NCI-H1417 treated with DMSO at 0.1 percent for 48 hours (cell line): ENCODE results near the gene RXYLT1.
"Not testable (repeated sequence)": the region's sequence is repeated elsewhere in the genome, so short reads cannot be mapped to it uniquely, and the experiment has no call there.

Experiments used
- DNase-seq: peaks from one replicate; lab custom pipeline; 2025; lab: John Stamatoyannopoulos, UW

RXYLT1 gene, protein sequence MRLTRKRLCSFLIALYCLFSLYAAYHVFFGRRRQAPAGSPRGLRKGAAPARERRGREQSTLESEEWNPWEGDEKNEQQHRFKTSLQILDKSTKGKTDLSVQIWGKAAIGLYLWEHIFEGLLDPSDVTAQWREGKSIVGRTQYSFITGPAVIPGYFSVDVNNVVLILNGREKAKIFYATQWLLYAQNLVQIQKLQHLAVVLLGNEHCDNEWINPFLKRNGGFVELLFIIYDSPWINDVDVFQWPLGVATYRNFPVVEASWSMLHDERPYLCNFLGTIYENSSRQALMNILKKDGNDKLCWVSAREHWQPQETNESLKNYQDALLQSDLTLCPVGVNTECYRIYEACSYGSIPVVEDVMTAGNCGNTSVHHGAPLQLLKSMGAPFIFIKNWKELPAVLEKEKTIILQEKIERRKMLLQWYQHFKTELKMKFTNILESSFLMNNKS

DNA sequence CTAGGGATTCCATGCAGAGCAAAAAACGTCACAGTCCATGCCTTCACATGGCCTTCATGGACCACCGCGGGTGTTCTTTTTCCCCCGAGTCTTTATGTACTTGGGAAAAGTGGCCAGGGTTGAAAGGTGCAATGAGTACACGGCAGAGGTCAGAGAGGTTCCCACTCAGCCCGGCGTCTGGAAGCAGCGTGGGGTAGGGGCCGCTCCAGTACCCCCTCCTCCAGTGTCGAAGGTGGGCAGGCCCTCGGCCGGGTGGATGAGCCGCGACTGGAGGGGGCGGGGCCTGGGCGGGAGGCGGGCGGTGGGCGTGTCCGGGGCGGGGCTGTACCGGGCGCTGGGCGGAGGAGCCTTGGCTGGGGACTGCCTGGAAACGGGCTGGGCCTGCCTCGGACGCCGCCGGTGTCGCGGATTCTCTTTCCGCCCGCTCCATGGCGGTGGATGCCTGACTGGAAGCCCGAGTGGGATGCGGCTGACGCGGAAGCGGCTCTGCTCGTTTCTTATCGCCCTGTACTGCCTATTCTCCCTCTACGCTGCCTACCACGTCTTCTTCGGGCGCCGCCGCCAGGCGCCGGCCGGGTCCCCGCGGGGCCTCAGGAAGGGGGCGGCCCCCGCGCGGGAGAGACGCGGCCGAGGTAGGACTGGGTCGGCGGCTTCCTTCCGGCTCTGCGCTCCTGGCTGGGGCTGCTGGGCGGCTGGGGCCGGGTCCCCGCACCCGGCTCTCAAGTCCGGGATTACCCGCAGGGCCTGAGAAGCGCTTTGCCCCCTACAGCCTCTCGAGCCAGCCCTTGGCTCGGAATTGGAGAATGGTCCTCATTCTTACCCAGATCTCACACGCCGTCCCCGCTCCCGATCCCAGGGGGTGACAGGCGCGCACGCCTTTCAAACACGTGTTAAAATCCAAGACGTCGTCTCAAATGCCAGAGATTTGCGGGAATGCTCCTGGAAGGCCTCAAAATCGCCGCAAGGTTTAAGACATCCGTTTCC, at the start of gene RXYLT1:
Gene RXYLT1, plus strand, starts transcription at position 412 of the 984 bp plus-strand sequence. Its CDS starts 52 bp downstream, at position 464.
- DNase-seq = peak; percentile 47

DNA sequence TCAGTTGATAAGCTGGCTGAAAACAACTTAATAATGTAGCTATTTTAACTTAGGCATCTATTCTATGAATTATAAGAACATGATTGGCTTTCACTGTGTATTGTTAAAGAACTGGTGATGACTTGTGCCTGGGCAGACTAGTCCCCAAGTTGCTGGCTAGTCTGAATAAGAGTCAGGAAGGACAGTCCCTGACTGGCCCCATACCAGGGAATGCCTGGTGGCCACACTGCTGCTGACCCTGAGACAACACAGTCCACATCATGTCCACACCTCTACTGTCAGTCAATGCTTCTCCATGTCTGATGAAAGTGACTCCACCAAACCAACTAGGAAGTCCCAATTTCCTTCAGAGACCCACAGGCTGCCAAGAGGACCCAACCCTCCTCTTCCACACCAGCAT, 46.9 kb upstream of the RXYLT1 start:
- not testable (repeated sequence) for DNase-seq

DNA sequence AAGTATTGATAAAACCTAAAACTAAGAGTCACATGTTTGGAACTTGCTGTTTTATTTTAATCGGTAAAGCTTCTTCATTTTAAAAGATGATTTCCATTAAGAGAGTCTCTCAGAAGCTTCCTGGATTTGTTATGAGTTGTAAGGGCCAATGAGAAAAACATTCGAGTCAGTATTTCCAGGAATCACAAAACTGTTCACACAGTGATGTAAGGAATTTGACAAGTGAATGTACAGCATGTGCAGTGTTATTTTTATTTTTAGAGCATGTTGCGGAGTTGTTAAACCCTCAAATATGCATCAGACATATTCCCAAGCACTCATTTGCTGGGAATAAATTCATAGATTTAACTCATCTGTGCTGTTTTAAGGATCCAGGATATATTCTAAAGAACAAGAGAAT, 46.1 kb upstream of the RXYLT1 start:
- not testable (repeated sequence) for DNase-seq

DNA sequence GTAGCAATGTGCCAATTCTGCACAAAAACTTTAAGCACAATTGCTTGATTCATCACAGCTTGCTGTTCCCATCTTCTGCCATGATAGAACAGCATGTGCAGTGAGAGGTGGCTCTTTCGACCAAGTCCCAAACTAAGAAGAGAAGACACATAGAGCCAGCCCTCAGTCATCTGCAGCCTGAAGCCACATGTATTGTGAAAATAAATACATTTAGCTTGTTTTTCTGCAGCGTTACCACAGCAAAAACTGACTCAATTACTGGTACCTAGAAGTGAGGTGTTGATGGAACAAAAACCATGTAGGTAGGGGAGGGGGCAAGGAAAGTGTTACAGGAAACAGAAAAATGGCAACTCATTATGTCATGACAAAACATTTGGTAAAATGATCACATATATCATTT, 39.2 kb upstream of the RXYLT1 start:
- not testable (repeated sequence) for DNase-seq

DNA sequence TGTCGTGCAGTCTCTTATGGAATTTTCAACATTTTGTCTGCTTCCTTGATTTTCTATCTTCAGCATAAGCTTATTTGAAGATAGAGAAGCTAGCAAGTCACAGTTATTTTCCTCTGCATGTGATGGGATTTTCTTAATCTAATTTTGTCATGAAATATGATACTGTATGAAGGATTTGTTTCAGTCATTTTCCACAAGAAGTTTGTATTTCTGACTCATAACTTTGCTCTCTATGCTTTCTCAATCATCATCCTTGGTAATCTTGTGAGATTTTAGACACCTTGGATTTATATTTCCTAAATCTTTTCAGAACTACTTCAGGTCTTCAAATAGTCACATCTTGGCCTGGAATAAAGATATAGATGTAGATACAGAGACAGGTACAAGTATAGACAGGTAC, 38.3 kb upstream of the RXYLT1 start:
- not testable (repeated sequence) for DNase-seq

DNA sequence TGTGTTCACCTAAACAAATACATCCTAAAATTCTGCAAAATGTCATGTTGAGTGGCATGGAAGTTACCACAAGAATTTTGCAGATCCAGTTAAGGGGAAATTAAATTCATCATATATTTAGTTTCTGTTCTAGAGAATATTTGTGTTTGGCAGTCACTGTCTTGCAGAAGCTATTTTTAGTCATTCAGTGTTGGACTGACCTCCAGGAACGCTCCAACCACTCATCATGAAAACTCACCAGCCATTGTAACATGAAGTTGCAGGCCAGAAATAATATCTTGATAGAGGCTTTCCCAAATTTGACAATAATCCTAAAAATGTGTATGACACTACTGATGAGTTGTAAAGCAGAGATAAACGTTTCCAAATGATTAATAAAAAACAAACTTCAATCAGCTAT, 35.6 kb upstream of the RXYLT1 start:
- not testable (repeated sequence) for DNase-seq

DNA sequence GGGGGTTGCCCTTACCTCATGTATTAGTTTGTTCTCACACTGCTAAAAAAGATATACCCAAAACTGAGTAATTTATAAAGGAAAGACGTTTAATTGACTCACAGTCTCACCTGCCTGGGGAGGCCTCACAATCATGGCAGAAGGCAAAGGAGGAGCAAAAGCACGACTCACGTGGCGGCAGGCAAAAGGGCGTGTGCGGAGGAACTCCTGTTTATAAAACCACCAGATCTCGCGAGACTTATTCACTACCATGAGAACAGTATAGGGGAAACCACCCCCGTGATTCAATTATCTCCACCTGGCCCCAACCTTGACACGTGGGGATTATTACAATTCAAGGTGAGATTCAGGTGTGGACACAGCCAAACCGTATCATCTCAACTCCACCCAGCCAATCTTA, 33.2 kb upstream of the RXYLT1 start:
- DNase-seq = not testable (repeated sequence)

DNA sequence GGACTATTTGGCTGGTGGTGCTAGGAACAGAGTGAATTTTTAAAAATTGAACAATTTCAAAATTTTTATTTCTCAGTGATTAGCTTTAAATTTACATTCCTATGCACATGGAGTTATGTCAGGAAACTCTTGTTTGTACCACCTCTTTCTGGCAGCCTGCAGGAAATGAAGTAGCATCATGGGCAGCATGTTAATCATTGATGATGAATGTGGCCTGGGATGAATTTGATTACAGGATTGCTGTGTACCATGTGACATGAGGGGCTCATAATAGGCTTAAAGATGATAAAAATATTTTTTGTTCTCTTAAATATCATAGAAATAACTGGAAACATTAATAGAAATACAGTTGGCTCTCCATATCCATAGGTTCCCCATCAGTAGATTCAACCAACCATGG, 32.6 kb upstream of the RXYLT1 start:
- DNase-seq = not testable (repeated sequence)

DNA sequence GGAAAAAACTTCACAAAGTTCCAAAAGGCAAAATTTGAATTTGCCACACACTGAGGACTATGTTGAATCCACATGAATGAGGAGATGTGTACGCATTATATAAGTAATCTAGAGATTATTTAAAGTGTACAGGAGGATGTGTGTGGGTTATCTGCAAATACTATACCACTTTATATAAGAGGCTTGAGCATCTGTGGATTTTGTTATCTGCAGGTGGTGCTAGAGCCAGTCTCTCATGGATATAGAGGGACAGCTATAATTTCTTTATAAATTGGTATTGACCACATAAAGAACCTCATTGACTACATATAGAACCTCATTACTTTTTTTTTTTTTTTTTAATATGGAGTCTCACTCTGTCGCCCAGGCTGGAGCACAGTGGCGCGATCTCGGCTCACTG, 32.2 kb upstream of the RXYLT1 start:
- DNase-seq = no peak

DNA sequence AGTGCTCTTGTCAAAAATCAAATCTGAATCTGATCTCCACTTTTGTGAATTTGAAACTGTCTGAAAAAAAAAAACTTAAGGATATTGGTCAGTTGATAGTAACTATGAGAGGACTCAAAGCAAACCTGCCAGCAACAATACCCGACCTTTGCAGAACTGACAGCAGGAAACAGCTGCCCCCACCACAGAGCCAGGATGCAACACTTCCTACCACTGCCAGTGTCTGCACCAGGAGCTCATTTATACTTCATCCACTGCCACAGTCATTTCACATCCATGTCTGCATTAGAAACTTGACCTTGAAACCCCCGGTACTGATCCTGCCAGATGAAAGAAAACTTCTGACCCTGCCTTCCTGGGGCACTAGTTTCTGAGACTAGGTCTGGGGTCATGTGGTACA, 27.4 kb upstream of the RXYLT1 start:
- DNase-seq = no peak

DNA sequence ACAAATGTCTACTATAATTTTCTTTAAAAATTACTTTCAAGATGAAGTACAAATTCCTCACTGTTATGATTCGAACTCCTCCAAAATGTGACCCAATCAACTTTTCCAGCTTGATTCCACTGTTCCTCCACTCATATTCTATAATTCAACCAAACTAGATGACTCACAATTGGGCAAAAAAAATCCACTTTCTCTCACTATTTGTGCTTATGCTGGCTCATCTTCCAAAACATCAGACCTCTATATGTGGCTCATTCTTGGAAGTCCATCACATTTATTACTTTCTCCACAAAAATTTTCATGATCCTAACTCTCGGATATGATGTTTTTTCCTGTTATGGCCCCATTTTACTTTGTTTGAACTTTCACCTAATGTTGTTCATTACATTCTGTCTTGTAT, 26.9 kb upstream of the RXYLT1 start:
- no peak for DNase-seq

DNA sequence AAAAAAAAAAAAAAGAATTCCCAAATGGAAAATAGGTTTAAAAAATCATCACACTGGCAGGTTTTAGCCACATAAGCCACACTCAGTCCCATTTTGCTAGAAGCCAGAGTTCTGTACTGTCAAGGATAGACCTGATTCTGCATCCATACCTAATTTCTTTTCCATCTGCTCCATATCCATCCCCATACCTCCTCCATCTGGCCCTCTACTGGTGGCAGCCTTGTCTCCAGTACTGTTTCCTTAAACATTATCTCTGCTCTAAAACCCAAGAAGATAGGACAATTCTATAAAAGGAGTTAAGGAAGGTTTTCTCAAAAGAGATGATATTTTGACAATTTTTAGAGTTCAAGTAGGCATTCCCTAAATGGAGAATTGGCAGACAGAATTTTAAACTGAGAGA, 26.0 kb upstream of the RXYLT1 start:
- DNase-seq = no peak

DNA sequence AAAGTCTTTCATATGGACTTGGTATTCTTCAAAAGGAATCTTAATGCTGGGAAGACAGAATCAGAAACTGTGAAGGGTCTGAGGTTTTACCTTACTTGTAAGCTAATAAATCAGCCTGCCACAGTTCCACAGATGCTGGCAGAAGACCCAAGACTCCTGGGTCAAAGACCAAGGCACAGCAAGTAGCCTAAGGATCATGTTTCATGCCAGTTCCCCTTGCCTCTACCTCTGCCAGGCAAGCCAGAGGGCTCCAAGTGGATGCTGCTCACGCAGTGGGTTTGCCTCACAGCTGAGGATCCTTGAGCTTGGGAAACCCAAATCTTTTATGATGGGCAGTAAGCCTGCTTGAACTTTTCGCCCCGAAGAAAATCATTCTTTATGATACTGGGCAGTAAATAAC, 15.2 kb upstream of the RXYLT1 start:
- no peak for DNase-seq

DNA sequence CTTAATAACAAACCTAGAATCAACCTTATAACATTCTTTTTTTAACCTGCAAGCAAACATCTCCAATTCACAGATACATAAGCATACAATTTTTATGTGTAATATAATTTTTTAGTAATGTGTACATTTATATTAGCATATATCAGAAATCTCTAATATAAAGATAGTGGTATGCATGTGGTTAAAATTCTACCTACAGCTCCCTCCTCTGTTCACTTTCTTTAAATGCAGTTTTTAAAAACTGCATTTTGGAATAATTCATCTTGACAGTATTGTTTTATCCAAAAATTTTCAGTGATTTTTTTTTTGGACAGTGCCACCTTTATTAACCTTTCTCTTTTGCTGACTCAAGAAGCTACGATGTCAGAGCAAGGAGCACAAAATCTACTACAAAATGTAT, 13.2 kb upstream of the RXYLT1 start:
- no peak for DNase-seq

DNA sequence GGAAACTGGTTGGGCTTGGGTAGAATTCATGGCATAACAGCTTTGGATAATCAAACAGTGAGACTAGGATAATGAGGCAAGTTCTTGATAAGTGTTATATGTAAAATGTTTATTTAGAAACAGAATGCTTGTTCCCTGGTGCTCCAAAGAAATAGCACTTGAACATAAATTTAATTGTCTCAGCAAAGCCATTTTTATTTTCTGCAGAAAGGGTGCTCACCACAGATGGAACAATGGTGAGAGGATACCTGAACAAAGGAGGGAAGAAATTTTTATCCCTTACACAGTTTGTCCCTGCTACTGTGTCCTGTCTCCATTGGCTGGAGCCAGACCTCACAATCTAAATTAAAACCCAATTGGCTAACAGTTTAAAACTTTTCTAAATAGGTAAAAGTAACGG, 9.3 kb upstream of the RXYLT1 start:
- no peak for DNase-seq

DNA sequence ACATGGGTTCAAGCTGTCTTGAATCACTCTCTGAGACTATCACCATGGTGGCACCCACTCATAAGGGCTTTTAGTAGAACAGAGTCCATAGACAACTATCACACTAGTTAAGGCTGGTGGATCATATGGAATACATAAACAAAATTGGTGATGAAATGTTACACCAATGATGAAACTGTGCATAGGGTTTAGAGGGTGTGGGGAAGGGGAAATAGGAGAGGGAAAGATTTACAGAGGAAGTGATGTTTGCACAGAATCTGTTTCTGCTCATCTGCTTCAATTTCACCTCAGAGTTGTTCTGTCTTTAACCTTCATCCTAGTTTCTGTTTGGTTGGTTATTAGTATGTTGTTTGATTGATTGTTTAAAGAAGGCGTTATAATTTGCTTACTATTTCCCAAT, 2.4 kb upstream of the RXYLT1 start:
- no peak for DNase-seq

DNA sequence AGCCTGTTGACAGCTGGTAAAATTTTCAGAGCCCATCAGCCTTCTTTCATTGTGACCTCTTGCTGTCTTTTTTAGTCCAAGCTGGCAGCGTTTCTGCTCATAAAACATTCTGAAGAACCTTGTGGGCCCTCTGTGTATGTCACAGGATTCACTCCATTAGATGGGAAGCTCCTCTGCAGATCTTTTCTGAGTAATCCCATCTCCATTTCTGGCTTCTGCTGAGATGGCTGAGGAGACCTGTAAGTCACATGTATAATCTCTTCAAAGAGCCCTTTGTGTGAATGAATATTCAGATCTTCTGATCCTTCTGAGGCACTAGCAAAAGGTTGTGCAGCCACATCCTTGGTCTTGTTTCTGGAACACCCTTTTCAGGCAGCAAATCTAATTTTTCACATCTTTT, 2.8 kb downstream of the RXYLT1 start:
- DNase-seq = no peak

DNA sequence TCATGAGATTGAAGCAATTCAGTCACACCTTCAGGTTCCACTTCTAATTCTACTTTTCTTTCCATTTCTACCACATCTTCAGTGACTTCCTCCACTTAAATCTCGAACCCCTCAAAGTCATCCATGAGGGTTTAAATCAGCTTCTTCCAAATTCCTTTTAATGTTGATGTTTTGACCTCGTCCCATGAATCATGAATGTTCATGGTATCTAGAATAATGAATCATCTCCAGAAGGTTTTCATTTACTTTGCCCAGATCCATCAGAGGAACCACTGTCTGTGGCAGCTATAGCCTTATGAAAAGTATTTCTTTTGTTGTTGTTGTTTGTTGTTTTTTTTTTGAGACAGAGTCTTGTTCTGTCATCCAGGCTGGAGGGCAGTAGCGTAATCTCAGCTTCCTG, 7.6 kb downstream of the RXYLT1 start:
- no peak for DNase-seq

DNA sequence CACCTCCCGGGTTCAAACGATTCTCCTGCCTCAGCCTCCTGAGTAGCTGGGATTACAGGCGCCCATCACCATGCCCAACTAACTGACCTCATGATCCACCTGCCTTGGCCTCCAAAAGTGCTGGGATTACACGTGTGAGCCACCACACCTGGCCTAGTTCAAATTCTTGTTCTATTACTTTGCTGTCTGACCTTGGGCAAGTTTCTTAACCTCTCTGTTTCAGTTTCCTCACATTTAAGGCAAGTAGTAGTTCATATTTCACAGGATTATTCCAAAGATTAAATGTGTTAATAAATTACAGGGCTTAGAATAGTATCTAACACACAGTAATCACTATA, 10.9 kb downstream of the RXYLT1 start:
- no peak for DNase-seq

DNA sequence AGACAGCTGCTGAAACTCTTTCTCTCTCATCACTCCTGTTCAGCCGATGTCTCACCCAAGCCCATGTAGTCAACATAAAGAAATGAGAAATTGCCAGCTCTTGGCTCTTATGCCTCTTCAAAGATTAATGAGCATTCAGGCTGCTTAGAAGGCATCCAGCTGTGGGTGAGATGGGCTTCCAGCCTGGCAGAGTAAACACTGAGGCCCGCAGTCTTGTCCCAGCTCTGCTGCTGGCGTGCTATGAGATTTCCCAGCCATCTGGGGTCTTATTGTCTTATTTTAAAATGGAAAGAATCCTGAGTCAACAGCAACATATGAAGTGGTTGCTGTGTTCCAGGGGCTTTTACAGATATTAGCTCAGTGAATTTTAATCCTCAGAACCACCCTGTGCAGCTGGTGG, 12.6 kb downstream of the RXYLT1 start:
- peak; percentile 79 for DNase-seq

DNA sequence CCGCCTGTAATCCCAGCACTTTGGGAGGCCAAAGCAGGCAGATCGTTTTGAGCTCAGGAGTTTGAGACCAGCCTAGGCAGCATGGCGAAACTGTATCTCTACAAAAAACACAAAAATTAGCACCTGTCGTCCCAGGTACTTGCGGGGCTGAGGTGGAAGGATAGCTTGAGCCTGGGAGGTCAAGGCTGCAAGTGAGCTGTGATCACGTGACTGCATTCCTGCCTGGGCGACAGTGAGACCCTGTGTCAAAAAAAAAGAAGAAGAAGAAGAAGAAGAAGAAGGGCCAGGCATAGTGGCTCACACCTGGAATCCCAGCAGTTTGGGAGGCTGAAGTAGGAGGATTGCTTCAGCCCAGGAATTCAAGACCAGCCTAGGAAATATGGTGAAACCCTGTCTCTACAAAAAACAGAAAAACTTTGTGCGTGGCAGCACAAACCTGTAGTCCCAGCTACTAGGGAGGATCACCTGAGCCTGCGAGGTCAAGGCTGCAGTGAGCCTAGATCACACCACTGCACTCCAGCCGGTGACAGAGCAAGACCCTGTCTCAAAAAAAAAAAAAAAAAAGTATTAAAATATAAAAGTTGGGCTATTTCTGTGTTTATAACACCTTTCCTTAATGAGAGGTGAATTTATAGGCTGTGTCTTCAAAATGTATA, 15.5 kb downstream of the RXYLT1 start:
- DNase-seq = no peak

DNA sequence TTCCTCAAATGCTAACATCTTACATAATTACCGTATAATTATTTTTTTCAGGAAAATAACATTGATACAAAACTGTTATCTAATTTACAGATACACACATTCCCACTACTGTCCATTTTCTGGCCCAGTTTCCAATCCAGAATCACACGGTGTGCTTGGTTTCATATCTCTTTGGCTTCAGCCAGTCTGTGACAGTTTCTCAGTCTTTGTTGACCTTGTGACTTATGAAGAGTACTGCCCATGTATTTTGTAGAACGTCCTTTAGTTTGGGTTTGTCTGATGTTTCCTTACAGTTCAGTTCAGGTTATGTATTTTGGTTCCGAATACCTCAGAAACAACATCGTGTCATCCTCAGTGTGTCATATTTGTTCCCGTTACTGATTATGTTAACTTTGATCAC, 16.2 kb downstream of the RXYLT1 start:
- DNase-seq = no peak
